Measurements from ENCODE around the gene IGSF6. TPM values are rescaled to one million over a fixed set of nuclear protein-coding genes. Genes with fewer than 3 reads are reported as not detected.

Gene IGSF6, protein sequence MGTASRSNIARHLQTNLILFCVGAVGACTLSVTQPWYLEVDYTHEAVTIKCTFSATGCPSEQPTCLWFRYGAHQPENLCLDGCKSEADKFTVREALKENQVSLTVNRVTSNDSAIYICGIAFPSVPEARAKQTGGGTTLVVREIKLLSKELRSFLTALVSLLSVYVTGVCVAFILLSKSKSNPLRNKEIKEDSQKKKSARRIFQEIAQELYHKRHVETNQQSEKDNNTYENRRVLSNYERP
- polyA plus RNA-seq (2011; rRNA removed) (not detected in 2 replicates), polyA plus RNA-seq (2017; fragmentation: RNase III; extraction: RNeasy Plus Mini Kit Qiagen cat#74134 plus additional on column Dnase treatment) (not detected in 3 replicates), polyA minus RNA-seq (2011; rRNA and poly(A)+ RNA removed) (not detected in 2 replicates)
- not detected in 2 replicates for polyA plus RNA-seq (2012; cell fraction: cytosol; rRNA removed)
- not detected in 2 replicates for polyA plus RNA-seq (2012; cell fraction: nucleus; rRNA removed)

DNA sequence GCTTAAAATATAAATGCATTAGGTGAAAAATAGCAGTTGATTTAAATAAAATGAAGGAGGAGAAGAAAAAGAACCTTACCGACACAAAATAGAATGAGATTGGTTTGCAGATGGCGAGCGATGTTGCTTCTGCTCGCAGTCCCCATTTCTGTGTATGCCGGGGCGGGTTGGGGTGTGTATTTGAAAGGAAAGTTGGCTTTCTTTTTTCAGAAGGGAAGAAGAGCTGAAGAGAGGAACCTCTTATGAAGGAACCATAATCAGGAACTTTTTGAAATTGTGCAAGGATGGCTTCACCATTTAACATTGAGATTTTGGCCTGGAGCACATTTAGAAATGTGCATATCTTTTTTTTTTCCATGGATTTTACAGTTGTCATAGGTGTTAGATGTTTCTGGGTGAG, at the start of gene IGSF6:
IGSF6 (minus strand) TSS at position 156 of the 400 bp plus-strand sequence; CDS start at position 146, 10 bp downstream.
- Histone ChIP-seq H3K4me1 (0 out of 3 replicates have a peak, but pooled peaks cover 3% of the 10 kb centered on the region), H3K9me3 (no peaks in the 10 kb centered on the region), H3K4me3 (no peak within 1 kb of the TSS), H3K4me2 (no peak within 1 kb of the TSS), H3K27ac (no peak within 1 kb of the TSS)
- ATAC-seq (no peak), FAIRE-seq (no peak), DNase-seq (ENCODE audit: low read depth in 1 of 2, low spot score in 1 of 2) (no peak)
- ChIA-PET POLR2A (no interaction called here), CTCF (interaction anchor here (1.1 kb wide), 1 partner anchor 12 kb away, joined by 3 read pairs; no protein-coding TSS in a partner anchor)
- 93% methylated on average over 6 of the region's 6 CpGs for WGBS (ENCODE audit: missing lambda C conversion rate)
- TF ChIP-seq KDM1A (IDR thresholded peaks at IDR 0.05; ENCODE audit: low read depth) (no peak), RAD21 (conservative IDR thresholded peaks at IDR 0.05 in 1 of 2, IDR thresholded peaks at IDR 0.05 in 1 of 2) (no peak), BHLHE40 (IDR thresholded peaks at IDR 0.05; ENCODE audit: low read depth, low read length) (no peak), MYC (IDR thresholded peaks at IDR 0.05; ENCODE audit: borderline replicate concordance, low read length) (no peak), RNF2 (IDR thresholded peaks at IDR 0.05; ENCODE audit: borderline replicate concordance, low read depth) (no peak), CBX2 (IDR thresholded peaks at IDR 0.05; ENCODE audit: borderline replicate concordance, low read depth) (no peak), EP300 (IDR thresholded peaks at IDR 0.05) (no peak), EHMT2 (IDR thresholded peaks at IDR 0.05; ENCODE audit: low read depth) (no peak), EHF (CRISPR knock-in tag; IDR thresholded peaks at IDR 0.05) (no peak), ZSCAN20 (CRISPR knock-in tag; IDR thresholded peaks at IDR 0.05) (no peak), ZFP36 (IDR thresholded peaks at IDR 0.05; ENCODE audit: borderline replicate concordance, partially characterized antibody) (no peak), CHD2 (IDR thresholded peaks at IDR 0.05; ENCODE audit: low read length, partially characterized antibody) (no peak), HEYL (CRISPR knock-in tag; IDR thresholded peaks at IDR 0.05) (no peak), HOXA7 (CRISPR knock-in tag; IDR thresholded peaks at IDR 0.05) (no peak), RCOR1 (IDR thresholded peaks at IDR 0.05; ENCODE audit: low read depth, low read length) (no peak)
- TF ChIP-seq, protein P1, sequence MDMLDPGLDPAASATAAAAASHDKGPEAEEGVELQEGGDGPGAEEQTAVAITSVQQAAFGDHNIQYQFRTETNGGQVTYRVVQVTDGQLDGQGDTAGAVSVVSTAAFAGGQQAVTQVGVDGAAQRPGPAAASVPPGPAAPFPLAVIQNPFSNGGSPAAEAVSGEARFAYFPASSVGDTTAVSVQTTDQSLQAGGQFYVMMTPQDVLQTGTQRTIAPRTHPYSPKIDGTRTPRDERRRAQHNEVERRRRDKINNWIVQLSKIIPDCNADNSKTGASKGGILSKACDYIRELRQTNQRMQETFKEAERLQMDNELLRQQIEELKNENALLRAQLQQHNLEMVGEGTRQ (IDR thresholded peaks at IDR 0.05) = no peak
- TF ChIP-seq, protein P2, sequence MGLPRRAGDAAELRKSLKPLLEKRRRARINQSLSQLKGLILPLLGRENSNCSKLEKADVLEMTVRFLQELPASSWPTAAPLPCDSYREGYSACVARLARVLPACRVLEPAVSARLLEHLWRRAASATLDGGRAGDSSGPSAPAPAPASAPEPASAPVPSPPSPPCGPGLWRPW (IDR thresholded peaks at IDR 0.05) = no peak
- TF ChIP-seq, protein P3, sequence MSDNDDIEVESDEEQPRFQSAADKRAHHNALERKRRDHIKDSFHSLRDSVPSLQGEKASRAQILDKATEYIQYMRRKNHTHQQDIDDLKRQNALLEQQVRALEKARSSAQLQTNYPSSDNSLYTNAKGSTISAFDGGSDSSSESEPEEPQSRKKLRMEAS (IDR thresholded peaks at IDR 0.05) = no peak
- TF ChIP-seq, protein P4, sequence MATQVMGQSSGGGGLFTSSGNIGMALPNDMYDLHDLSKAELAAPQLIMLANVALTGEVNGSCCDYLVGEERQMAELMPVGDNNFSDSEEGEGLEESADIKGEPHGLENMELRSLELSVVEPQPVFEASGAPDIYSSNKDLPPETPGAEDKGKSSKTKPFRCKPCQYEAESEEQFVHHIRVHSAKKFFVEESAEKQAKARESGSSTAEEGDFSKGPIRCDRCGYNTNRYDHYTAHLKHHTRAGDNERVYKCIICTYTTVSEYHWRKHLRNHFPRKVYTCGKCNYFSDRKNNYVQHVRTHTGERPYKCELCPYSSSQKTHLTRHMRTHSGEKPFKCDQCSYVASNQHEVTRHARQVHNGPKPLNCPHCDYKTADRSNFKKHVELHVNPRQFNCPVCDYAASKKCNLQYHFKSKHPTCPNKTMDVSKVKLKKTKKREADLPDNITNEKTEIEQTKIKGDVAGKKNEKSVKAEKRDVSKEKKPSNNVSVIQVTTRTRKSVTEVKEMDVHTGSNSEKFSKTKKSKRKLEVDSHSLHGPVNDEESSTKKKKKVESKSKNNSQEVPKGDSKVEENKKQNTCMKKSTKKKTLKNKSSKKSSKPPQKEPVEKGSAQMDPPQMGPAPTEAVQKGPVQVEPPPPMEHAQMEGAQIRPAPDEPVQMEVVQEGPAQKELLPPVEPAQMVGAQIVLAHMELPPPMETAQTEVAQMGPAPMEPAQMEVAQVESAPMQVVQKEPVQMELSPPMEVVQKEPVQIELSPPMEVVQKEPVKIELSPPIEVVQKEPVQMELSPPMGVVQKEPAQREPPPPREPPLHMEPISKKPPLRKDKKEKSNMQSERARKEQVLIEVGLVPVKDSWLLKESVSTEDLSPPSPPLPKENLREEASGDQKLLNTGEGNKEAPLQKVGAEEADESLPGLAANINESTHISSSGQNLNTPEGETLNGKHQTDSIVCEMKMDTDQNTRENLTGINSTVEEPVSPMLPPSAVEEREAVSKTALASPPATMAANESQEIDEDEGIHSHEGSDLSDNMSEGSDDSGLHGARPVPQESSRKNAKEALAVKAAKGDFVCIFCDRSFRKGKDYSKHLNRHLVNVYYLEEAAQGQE (IDR thresholded peaks at IDR 0.05) = no peak

DNA sequence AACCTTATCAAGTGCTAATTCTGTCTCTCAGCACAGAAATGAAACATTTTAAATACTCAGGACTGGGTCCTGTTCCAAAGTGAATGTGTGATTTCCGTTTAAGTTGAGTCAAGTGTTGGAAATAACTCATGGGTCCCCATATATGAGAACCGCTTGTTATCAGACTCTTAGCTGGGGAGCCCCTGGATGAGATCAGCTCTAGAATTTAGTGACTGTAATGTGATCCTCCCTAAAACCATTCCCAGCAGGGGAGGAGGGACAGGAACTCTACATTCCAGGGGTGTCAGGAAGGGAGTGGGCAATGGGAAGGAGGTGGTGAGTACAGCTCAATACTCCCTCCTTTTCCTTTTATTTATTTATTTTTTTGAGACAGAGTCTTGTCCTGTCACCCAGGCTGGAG, 48.9 kb upstream of the IGSF6 start:
- no peak for DNase-seq (ENCODE audit: low read depth in 1 of 2, low spot score in 1 of 2)
- POLR2A ChIA-PET = no interaction called here
- Histone ChIP-seq H3K4me1 (no peaks in the 10 kb centered on the region), H3K27ac (no peak overlapping the region), H3K4me3 (no peak overlapping the region), H3K9me3 (no peaks in the 10 kb centered on the region), H3K4me2 (no peak overlapping the region)
- no peak for ATAC-seq
- 47% methylated on average over 2 of the region's 2 CpGs for WGBS (ENCODE audit: missing lambda C conversion rate)
- CTCF ChIA-PET = interaction anchor here (0.5 to 4.2 kb wide), 6 partner anchors 7 to 106 kb away, joined by 3 to 17 read pairs (median 4); no protein-coding TSS in a partner anchor
- no peak for FAIRE-seq
- TF ChIP-seq FOXS1 (CRISPR knock-in tag; IDR thresholded peaks at IDR 0.05) (no peak), GATA3 (IDR thresholded peaks at IDR 0.05; ENCODE audit: borderline replicate concordance) (no peak), BHLHE40 (IDR thresholded peaks at IDR 0.05; ENCODE audit: low read depth, low read length) (no peak), EHF (CRISPR knock-in tag; IDR thresholded peaks at IDR 0.05) (no peak), ATOH8 (CRISPR knock-in tag; IDR thresholded peaks at IDR 0.05; ENCODE audit: low read depth) (no peak), ESRRA (IDR thresholded peaks at IDR 0.05; ENCODE audit: borderline replicate concordance, low read length) (no peak), MAZ (IDR thresholded peaks at IDR 0.05; ENCODE audit: borderline replicate concordance, low read depth, low read length) (no peak), TP53 (CRISPR knock-in tag; IDR thresholded peaks at IDR 0.05) (no peak), NR3C1 (IDR thresholded peaks at IDR 0.05) (no peak)
- TF ChIP-seq, protein P4 (IDR thresholded peaks at IDR 0.05) = no peak
